CD4-positive, alpha-beta T cell treated with Interleukin-17A for 4 hours (primary cell): ENCODE measurements around the gene PYGO1.
"Not testable (repeated sequence)": the region's sequence is repeated elsewhere in the genome, so short reads cannot be mapped to it uniquely, and the experiment has no call there.

Experiments
- DNase-seq: peaks from one replicate; pipeline ENCODE4 v3.0.0-alpha.2; 2020; ENCODE audit warnings: mixed read lengths

The PYGO1 gene

GRCh38 chr15:55562601-55563000 lies 25.5 kb downstream of the PYGO1 start:
- no peak for DNase-seq

- no peak for DNase-seq
These were observed 33.1 kb downstream of the PYGO1 start for GRCh38 chr15:55555089-55555488.

- no peak for DNase-seq
These were observed 35.2 kb downstream of the PYGO1 start for GRCh38 chr15:55552926-55553325.

GRCh38 chr15:55552451-55552850 lies 35.7 kb downstream of the PYGO1 start:
- no peak for DNase-seq

- DNase-seq = no peak
These were observed 38.8 kb downstream of the PYGO1 start for GRCh38 chr15:55549305-55549704.

GRCh38 chr15:55546718-55547117 lies 41.4 kb downstream of the PYGO1 start:
- no peak for DNase-seq

GRCh38 chr15:55535436-55535835 lies 52.7 kb downstream of the PYGO1 start:
- DNase-seq = peak; percentile 15

- no peak for DNase-seq
These were observed 55.2 kb downstream of the PYGO1 start for GRCh38 chr15:55532944-55533343.

- no peak for DNase-seq
These were observed 57.3 kb downstream of the PYGO1 start for GRCh38 chr15:55530861-55531313.

GRCh38 chr15:55528812-55529211 lies 59.3 kb downstream of the PYGO1 start:
- DNase-seq = no peak

GRCh38 chr15:55527150-55527549 lies 61.0 kb downstream of the PYGO1 start:
- no peak for DNase-seq

- DNase-seq = no peak
These were observed 61.5 kb downstream of the PYGO1 start for GRCh38 chr15:55526559-55527036.

GRCh38 chr15:55522742-55523450 lies 65.2 kb downstream of the PYGO1 start:
- DNase-seq = no peak

GRCh38 chr15:55518641-55519040 lies 69.5 kb downstream of the PYGO1 start:
- no peak for DNase-seq

- no peak for DNase-seq
These were observed 70.1 kb downstream of the PYGO1 start for GRCh38 chr15:55518009-55518408.

- no peak for DNase-seq
These were observed 72.0 kb downstream of the PYGO1 start for GRCh38 chr15:55515991-55516776.

- DNase-seq = no peak
These were observed 72.7 kb downstream of the PYGO1 start for GRCh38 chr15:55515491-55515890.

- no peak for DNase-seq
These were observed 73.7 kb downstream of the PYGO1 start for GRCh38 chr15:55514414-55514850.

GRCh38 chr15:55513621-55514413 lies 74.3 kb downstream of the PYGO1 start:
- not testable (repeated sequence) for DNase-seq

GRCh38 chr15:55513152-55513551 lies 75.0 kb downstream of the PYGO1 start:
- no peak for DNase-seq

- no peak for DNase-seq
These were observed 80.6 kb downstream of the PYGO1 start for GRCh38 chr15:55507567-55507966.

GRCh38 chr15:55505407-55505806 lies 82.7 kb downstream of the PYGO1 start:
- not testable (repeated sequence) for DNase-seq

- no peak for DNase-seq
These were observed 89.0 kb downstream of the PYGO1 start for GRCh38 chr15:55499151-55499550.
